Glomerular visceral epithelial cell (primary cell): Measurements from ENCODE around the gene OTUD5.
"Not testable (repeated sequence)": the region's sequence is repeated elsewhere in the genome, so short reads cannot be mapped to it uniquely, and the experiment has no call there.

ENCODE experiments used
- DNase-seq: peaks from one replicate; pipeline ENCODE4 v3.0.0-alpha.2; 2016; ENCODE audit errors: extremely low spot score

The OTUD5 gene

DNA sequence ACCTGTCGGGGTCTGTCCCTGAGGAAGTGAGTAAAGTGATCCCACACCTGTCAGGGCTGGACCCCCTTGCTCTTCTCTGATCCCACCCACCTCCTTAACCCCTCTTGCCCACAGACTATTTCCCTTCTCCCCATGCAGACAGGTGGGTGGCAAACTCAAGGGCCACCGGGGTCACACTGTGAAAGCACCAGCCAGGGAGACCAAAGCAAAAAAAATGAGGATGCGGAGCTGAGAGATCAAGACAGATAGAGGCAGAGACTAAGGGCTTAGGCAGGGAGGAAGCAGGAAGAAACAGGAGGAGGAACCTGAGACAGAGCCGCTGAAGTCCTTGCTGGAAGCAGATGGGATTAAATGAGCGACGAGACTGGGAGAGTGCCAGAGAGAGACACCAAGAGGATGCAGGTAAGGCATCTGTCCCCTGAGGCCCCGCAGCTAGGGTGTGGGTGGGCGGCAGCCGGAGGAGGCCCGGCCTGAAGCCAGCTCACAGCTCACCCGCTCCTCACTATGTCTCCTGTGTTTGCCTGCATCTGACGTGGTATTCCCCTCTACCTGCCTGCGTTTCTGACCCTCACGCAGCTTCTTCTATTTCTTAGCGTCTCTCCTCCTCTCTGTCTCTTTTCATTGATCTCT, 67.0 kb downstream of the OTUD5 start:
- no peak for DNase-seq

GRCh38 chrX:48886586-48886985, 70.8 kb downstream of the OTUD5 start:
- not testable (repeated sequence) for DNase-seq

DNA sequence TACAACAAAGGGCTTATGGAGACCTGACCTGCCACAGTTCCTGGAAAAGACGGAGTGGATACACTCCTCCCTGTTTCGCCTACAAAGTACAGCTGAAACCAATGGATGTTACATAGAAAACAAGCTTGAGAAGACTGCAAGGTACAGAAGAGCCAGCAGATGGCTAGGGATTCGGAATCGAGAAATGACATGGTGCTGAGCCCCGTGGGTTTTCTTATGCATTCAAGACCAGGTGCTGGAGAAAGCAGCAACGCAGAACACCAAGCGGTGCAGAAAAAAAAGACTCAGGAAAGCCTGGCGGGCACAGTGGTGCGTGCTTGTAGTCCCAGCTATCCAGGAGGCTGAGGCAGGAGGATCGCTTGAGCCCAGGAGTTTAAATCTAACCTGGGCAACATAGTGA, 73.7 kb downstream of the OTUD5 start:
- no peak for DNase-seq

- not testable (repeated sequence) for DNase-seq
These were observed 80.5 kb downstream of the OTUD5 start for GRCh38 chrX:48876944-48877343.
